B cell (primary cell): ENCODE results near the gene MRPL19. TPM values are rescaled to one million over a fixed set of nuclear protein-coding genes. Genes with fewer than 3 reads are reported as not detected.

Experiments
- ATAC-seq: fragments of 200-7000 bp; cut with Tn5 transposase; one replicate; pipeline ENCODE4 v1.10.0; 2021; ENCODE audit warnings: low read depth, mild to moderate bottlenecking, moderate number of reproducible peaks, moderate library complexity
- CTCF ChIA-PET: fragments of 350-600 bp; sonication (Branson Sonifier 250); formaldehyde crosslinking; loops from one replicate; lab custom pipeline; 2021; ENCODE audit warnings: antibody characterized with exemption, inconsistent platforms; lab: Charles Lee
- POLR2A ChIA-PET: fragments of 350-600 bp; sonication (Branson Sonifier 250); formaldehyde crosslinking; loops from one replicate; lab custom pipeline; 2021; ENCODE audit warnings: antibody characterized with exemption; lab: Charles Lee
- DNase-seq: peaks from one replicate; pipeline ENCODE4 v3.0.0; 2013
- H2AFZ ChIP-seq: 2 replicates; pipeline ENCODE4 v1.6.1; 2012; ENCODE audit warnings: mild to moderate bottlenecking, low read depth, low read length; ENCODE audit not compliant: insufficient read depth, poor library complexity, severe bottlenecking
- H3K27ac ChIP-seq, 2 donors: 1 replicate in 1 of 2; 2 replicates in 1 of 2; pipeline ENCODE4 v1.5.1; 2012 to 2013; ENCODE audit warnings: low read length in 2 of 2, mild to moderate bottlenecking in 2 of 2, moderate library complexity in 1 of 2
- H3K27me3 ChIP-seq, 4 experiments: fragments of 200-600 bp in 1 of 4; sonication (generic) in 1 of 4; replicated peaks in 1 of 4; 1 replicate in 2 of 4; 2 replicates in 2 of 4; pipeline versions ENCODE4 v1.6.1 to v1.7.0; 2013 to 2016; ENCODE audit warnings: low read length in 3 of 4, mild to moderate bottlenecking in 2 of 4, mixed read lengths in 1 of 4, moderate library complexity in 1 of 4; ENCODE audit not compliant: insufficient read depth in 4 of 4, control insufficient read depth in 3 of 4; ENCODE audit errors: control extremely low read depth in 1 of 4
- H3K36me3 ChIP-seq, 2 experiments: replicated peaks in 1 of 2; 1 replicate in 1 of 2; 2 replicates in 1 of 2; pipeline versions ENCODE4 v1.6.1 to v1.7.1; 2013; ENCODE audit warnings: low read length in 1 of 2; ENCODE audit not compliant: insufficient read depth in 2 of 2, control insufficient read depth in 1 of 2; ENCODE audit errors: control extremely low read depth in 1 of 2, extremely low read depth in 1 of 2
- H3K4me1 ChIP-seq, 2 donors: fragments of 200-600 bp in 1 of 2; sonication (generic) in 1 of 2; 1 replicate in 1 of 2; 2 replicates in 1 of 2; pipeline versions ENCODE4 v1.5.1 to v1.6.1; 2013 to 2017; ENCODE audit warnings: low read length in 2 of 2; ENCODE audit not compliant: control insufficient read depth in 2 of 2, insufficient read depth in 2 of 2
- H3K4me2 ChIP-seq: replicated peaks from 2 replicates; pipeline ENCODE3; 2012; ENCODE audit warnings: mild to moderate bottlenecking, low read depth, low read length; ENCODE audit not compliant: poor library complexity, severe bottlenecking
- H3K4me3 ChIP-seq, 5 experiments: fragments of 200-600 bp in 1 of 5; sonication (generic) in 1 of 5; 1 replicate in 3 of 5; 2 replicates in 2 of 5; pipeline versions ENCODE4 v1.5.1 to v1.7.0; 2011 to 2016; ENCODE audit warnings: low read length in 4 of 5, mild to moderate bottlenecking in 4 of 5, low read depth in 2 of 5, control low read depth in 1 of 5, moderate library complexity in 1 of 5; ENCODE audit not compliant: insufficient read depth in 1 of 5; ENCODE audit errors: control extremely low read depth in 1 of 5, extremely low read depth in 1 of 5
- H3K79me2 ChIP-seq: fragments of 200-600 bp; sonication (generic); one replicate; pipeline ENCODE4 v1.6.0; 2016; ENCODE audit warnings: low read length; ENCODE audit not compliant: control insufficient read depth, insufficient read depth
- H3K9ac ChIP-seq: fragments of 200-600 bp; sonication (generic); 2 replicates; pipeline ENCODE4 v1.6.1; 2017; ENCODE audit warnings: mild to moderate bottlenecking, low read length, moderate library complexity
- H3K9me3 ChIP-seq, 3 donors: one replicate each; pipeline versions ENCODE4 v1.6.1 to v1.7.1; 2013; ENCODE audit warnings: low read length in 2 of 3; ENCODE audit not compliant: control insufficient read depth in 2 of 3, insufficient read depth in 1 of 3; ENCODE audit errors: control extremely low read depth in 1 of 3
- H4K20me1 ChIP-seq: 2 replicates; pipeline ENCODE4 v1.6.0; 2012; ENCODE audit warnings: mild to moderate bottlenecking, low read length; ENCODE audit not compliant: insufficient read depth, control insufficient read depth, poor library complexity, severe bottlenecking
- H3K27ac Mint-ChIP-seq: one replicate; pipeline ENCODE4 v1.8.0; 2021; ENCODE audit warnings: mixed read lengths
- H3K27me3 Mint-ChIP-seq: one replicate; pipeline ENCODE4 v1.8.0; 2021; ENCODE audit warnings: mixed read lengths
- H3K4me1 Mint-ChIP-seq: one replicate; pipeline ENCODE4 v1.8.0; 2021; ENCODE audit warnings: mixed read lengths
- H3K4me3 Mint-ChIP-seq: one replicate; pipeline ENCODE4 v1.8.0; 2021; ENCODE audit warnings: mixed read lengths
- H3K9me3 Mint-ChIP-seq: one replicate; pipeline ENCODE4 v1.8.0; 2022; ENCODE audit warnings: mixed read lengths; ENCODE audit not compliant: insufficient read depth
- CTCF ChIP-seq: fragments of 200-600 bp; IDR thresholded peaks from one replicate; pipeline ENCODE4 v1.8.0; 2022; ENCODE audit warnings: antibody characterized with exemption, mild to moderate bottlenecking
- EZH2 ChIP-seq: IDR thresholded peaks from 2 replicates; pipeline ENCODE4 v1.6.1; 2012; ENCODE audit warnings: borderline replicate concordance, low read depth, mild to moderate bottlenecking, moderate library complexity, low read length; ENCODE audit not compliant: insufficient read depth, poor library complexity, severe bottlenecking
- WGBS: methylation state at CpG from one replicate; pipeline ENCODE4 v1.1.5; 2013; ENCODE audit warnings: missing lambda C conversion rate; ENCODE audit not compliant: insufficient coverage; 5-methylcytosine and 5-hydroxymethylcytosine counted together
- intact Hi-C: fragments of 100-400 bp; cut with micrococcal nuclease; formaldehyde crosslinking; loops from one replicate; pipeline ENCODE4 v1.10.0; 2022
- polyA plus RNA-seq: library from polyadenylated mRNA; depleted of rRNA; stranded (reverse); fragments of >200 nt; gene quantifications from 2 replicates; pipeline ENCODE4 v1.2.3, GENCODE V29; 2012
- total RNA-seq, 2 donors: library from RNA; stranded (reverse); fragments of 120-200 nt in 1 of 2; gene quantifications; 1 replicate in 1 of 2; 2 replicates in 1 of 2; pipeline versions ENCODE4 v1.2.3 to v1.2.4, GENCODE V29; 2013 to 2022

Gene MRPL19
- total and polyA plus RNA-seq, 2 donors (not counting 1 experiment from before 2014, with no cell fraction given): 3.4 to 28.4 TPM

- intact Hi-C loops: no loop called here
- ATAC-seq (no peak), DNase-seq (no peak)
- H3K27me3 Mint-ChIP-seq: peaks cover 33% of the 10 kb centered on the region
- ChIA-PET POLR2A (no interaction called here), CTCF (interaction anchor here (0.7 to 1.0 kb wide), 2 partner anchors 9 to 557 kb away, joined by 3 read pairs; no protein-coding TSS in a partner anchor)
- H3K9me3 Mint-ChIP-seq: no peaks in the 10 kb centered on the region
- H3K79me2 ChIP-seq: no peaks in the 10 kb centered on the region
- H4K20me1 ChIP-seq: no peaks in the 10 kb centered on the region
- TF ChIP-seq CTCF (no peak), EZH2 (no peak)
- H3K9me3 ChIP-seq: peaks cover 0 to 3% (median 0%) of the 10 kb centered on the region in 3 donors
- no peak overlapping the region for H3K4me3 ChIP-seq
- H3K27ac Mint-ChIP-seq: no peak overlapping the region
- no peak overlapping the region for H3K4me3 Mint-ChIP-seq
- peaks cover 0 to 15% (median 2%) of the 10 kb centered on the region in 4 experiments for H3K27me3 ChIP-seq
- H3K4me2 ChIP-seq: no peak overlapping the region
- H3K27ac ChIP-seq: no peak overlapping the region
- WGBS: 100% methylated on average over 1 of the region's 3 CpGs
- no peaks in the 10 kb centered on the region for H3K36me3 ChIP-seq
- H3K4me1 Mint-ChIP-seq: no peaks in the 10 kb centered on the region
- H2AFZ ChIP-seq: no peak overlapping the region
- H3K9ac ChIP-seq: no peak overlapping the region
- H3K4me1 ChIP-seq: no peaks in the 10 kb centered on the region
These were observed 23.7 kb upstream of the MRPL19 start for GRCh38 chr2:75622929-75623328.

GRCh38 chr2:75627902-75628504 is 18.6 kb upstream of the MRPL19 start:
- Histone ChIP-seq H3K27ac (no peak overlapping the region), H2AFZ (no peak overlapping the region), H3K79me2 (no peaks in the 10 kb centered on the region), H3K27me3 (peaks cover 0 to 5% (median 2%) of the 10 kb centered on the region in 4 experiments), H3K4me3 (no peak overlapping the region), H3K9ac (no peak overlapping the region), H3K9me3 (no peaks in the 10 kb centered on the region), H4K20me1 (no peaks in the 10 kb centered on the region), H3K4me1 (no peaks in the 10 kb centered on the region), H3K4me2 (no peak overlapping the region), H3K36me3 (no peaks in the 10 kb centered on the region)
- DNase-seq: peak; percentile 61
- intact Hi-C loops: loop anchor here (1.0 kb wide), 2 partner anchors 709 to 938 kb away; no protein-coding TSS in a partner anchor
- ChIA-PET CTCF (interaction anchor here (0.6 to 3.2 kb wide), 20 partner anchors 8 to 937 kb away, joined by 3 to 27 read pairs (median 4); no protein-coding TSS in a partner anchor), POLR2A (no interaction called here)
- Mint-ChIP-seq H3K27me3 (peaks cover 34% of the 10 kb centered on the region), H3K4me3 (no peak overlapping the region), H3K4me1 (peaks cover 2% of the 10 kb centered on the region), H3K27ac (no peak overlapping the region), H3K9me3 (no peaks in the 10 kb centered on the region)
- peak; percentile 98 for TF ChIP-seq CTCF
- no peak for TF ChIP-seq EZH2
- WGBS: 0% methylated on average over 1 of the region's 4 CpGs
- peak; percentile 62 for ATAC-seq
